ENCODE measurements around the gene PCK2. TPM values are rescaled to one million over a fixed set of nuclear protein-coding genes. Genes with fewer than 3 reads are reported as not detected.

PCK2 gene
- total RNA-seq, 1 donor from 2014 or later, result 64.2 TPM

DNA sequence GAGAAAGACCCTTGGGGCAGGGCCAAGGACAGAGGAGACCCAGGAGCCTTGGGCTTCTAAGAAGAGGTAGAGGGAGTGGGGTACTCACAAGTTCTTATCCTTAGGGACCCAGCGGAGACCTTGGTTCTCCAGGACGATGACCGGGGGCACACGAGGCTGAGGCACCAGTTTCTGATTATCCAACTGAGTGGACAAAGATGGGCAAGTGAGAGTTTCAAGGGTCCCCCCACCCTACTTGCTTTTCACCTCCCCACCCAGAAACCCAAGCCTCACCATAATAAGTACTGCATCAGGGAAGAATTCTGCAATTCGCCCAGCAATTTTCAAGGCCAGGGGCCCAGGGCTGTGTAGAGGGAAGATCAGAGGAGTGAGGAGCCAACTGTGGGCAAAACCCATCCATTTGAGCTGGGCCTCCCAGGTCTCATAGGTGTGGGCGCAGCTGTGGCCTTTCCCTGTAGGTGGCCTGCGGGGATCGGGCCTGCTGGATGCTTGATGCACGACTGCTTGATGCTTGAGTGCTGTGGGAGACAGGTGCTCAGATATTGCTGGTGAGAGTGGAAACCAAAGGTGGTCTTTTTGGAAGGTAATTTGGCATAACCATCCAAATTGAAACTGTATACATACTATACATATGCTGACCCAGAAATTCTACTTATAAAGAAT, 45.3 kb downstream of the PCK2 start:
- peak; percentile 71 for DNase-seq
- Mint-ChIP-seq H3K27me3 (no peaks in the 10 kb centered on the region), H3K27ac (peak overlapping the region; percentile 58), H3K9me3 (no peaks in the 10 kb centered on the region), H3K36me3 (ENCODE audit: low read depth) (peaks cover 66% of the 10 kb centered on the region), H3K4me3 (peak overlapping the region; percentile 94), H3K4me1 (peaks cover 60% of the 10 kb centered on the region)
- intact Hi-C loops (cut with micrococcal nuclease), result no loop called here

GRCh38 chr14:24141097-24141880, 47.2 kb downstream of the PCK2 start, which contains the start of gene EMC9:
EMC9 (minus strand) TSS chr14:24141591; CDS start chr14:24141304, 287 bp downstream.
- peak within 1 kb of the TSS; percentile 94 for H3K4me3 Mint-ChIP-seq
- H3K4me1 Mint-ChIP-seq, result peaks cover 69% of the 10 kb centered on the region
- intact Hi-C loops (cut with micrococcal nuclease), result loop anchor here (1.0 kb wide), 3 partner anchors 20 to 72 kb away; partner anchors contain the start of genes CHMP4A, DCAF11, IRF9 and NRL
- peaks cover 83% of the 10 kb centered on the region for H3K36me3 Mint-ChIP-seq (ENCODE audit: low read depth)
- no peaks in the 10 kb centered on the region for H3K9me3 Mint-ChIP-seq
- peak; percentile 100 for DNase-seq
- no peaks in the 10 kb centered on the region for H3K27me3 Mint-ChIP-seq
- H3K27ac Mint-ChIP-seq, result peak within 1 kb of the TSS; percentile 94

DNA sequence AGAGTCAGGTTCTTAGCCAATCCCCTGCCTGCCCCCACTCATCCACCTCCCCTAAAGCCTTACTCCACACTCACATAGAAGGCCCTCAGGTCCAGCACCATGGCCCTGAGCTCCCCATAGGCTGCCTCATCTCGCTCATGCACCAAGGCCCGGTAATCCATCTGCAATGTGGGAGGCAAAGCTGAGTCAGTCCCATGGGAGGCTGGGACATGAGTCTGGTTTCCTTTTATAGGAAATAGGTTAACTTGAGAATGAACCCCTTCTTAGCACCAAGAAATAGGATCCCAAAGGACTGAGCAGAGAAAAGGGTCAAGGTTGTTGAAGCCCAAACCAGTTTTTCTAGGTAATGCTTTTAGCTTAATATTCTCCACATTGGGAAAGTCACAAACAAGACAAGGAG, 49.4 kb downstream of the PCK2 start:
- intact Hi-C loops (cut with micrococcal nuclease), result no loop called here
- H3K4me1 Mint-ChIP-seq, result peaks cover 60% of the 10 kb centered on the region
- no peaks in the 10 kb centered on the region for H3K9me3 Mint-ChIP-seq
- H3K27ac Mint-ChIP-seq, result peak overlapping the region; percentile 61
- peak overlapping the region; percentile 94 for H3K4me3 Mint-ChIP-seq
- H3K36me3 Mint-ChIP-seq (ENCODE audit: low read depth), result peaks cover 69% of the 10 kb centered on the region
- H3K27me3 Mint-ChIP-seq, result no peaks in the 10 kb centered on the region
- no peak for DNase-seq

- H3K4me1 Mint-ChIP-seq, result peaks cover 59% of the 10 kb centered on the region
- no peaks in the 10 kb centered on the region for H3K9me3 Mint-ChIP-seq
- intact Hi-C loops (cut with micrococcal nuclease), result no loop called here
- no peaks in the 10 kb centered on the region for H3K27me3 Mint-ChIP-seq
- no peak for DNase-seq
- peaks cover 69% of the 10 kb centered on the region for H3K36me3 Mint-ChIP-seq (ENCODE audit: low read depth)
- peak overlapping the region; percentile 73 for H3K27ac Mint-ChIP-seq
- peak overlapping the region; percentile 97 for H3K4me3 Mint-ChIP-seq
Observed at GRCh38 chr14:24144451-24144850, 50.3 kb downstream of the PCK2 start.

GRCh38 chr14:24145219-24145618, 51.1 kb downstream of the PCK2 start:
- H3K27me3 Mint-ChIP-seq, result no peaks in the 10 kb centered on the region
- H3K9me3 Mint-ChIP-seq, result no peaks in the 10 kb centered on the region
- H3K4me1 Mint-ChIP-seq, result peaks cover 58% of the 10 kb centered on the region
- peak overlapping the region; percentile 99 for H3K27ac Mint-ChIP-seq
- intact Hi-C loops (cut with micrococcal nuclease), result no loop called here
- H3K4me3 Mint-ChIP-seq, result peak overlapping the region; percentile 97
- H3K36me3 Mint-ChIP-seq (ENCODE audit: low read depth), result peaks cover 68% of the 10 kb centered on the region
- DNase-seq, result no peak

- H3K36me3 Mint-ChIP-seq (ENCODE audit: low read depth), result peaks cover 68% of the 10 kb centered on the region
- intact Hi-C loops (cut with micrococcal nuclease), result loop anchor here (1.0 to 2.0 kb wide), 4 partner anchors 10 to 153 kb away; partner anchors contain the start of genes DHRS1, IPO4, NOP9 and PCK2
Observed at GRCh38 chr14:24145690-24146452, 51.8 kb downstream of the PCK2 start.

DNA sequence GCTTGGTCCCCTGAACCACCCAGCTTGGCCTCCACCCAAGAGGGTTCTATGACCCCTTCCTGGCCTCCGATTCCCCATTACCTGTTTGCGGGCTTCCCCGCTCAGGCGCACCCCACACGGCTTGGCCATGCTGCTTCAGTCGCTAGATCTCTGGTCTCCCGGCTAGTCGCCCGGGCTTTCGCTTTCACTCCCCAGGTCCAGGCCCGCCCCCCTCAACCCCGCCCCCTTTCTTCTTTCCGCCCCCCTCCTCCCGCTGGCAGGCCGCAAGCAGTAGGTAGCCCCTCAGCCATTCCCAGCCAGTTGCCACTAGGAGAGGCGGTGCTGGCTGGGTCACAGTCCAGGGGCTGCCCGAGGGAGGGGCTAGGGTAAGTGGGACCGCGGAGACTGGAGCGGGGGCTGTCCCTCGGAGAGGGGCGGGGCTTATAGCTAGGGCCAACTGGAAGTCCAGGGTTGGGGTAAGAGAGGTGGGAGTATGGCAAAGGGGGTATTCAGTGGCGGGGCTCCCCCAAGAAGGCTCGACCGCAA, 52.4 kb downstream of the PCK2 start, which contains the start of gene PSME2:
TSS of gene PSME2 (minus strand) at position 158 of the 525 bp plus-strand sequence. CDS start at position 129, 29 bp downstream.
- Mint-ChIP-seq H3K36me3 (ENCODE audit: low read depth) (peaks cover 70% of the 10 kb centered on the region), H3K9me3 (no peaks in the 10 kb centered on the region), H3K27me3 (no peaks in the 10 kb centered on the region), H3K4me3 (peak within 1 kb of the TSS; percentile 97), H3K4me1 (peaks cover 62% of the 10 kb centered on the region), H3K27ac (peak within 1 kb of the TSS; percentile 99)
- DNase-seq, result peak; percentile 97
- intact Hi-C loops (cut with micrococcal nuclease), result loop anchor here (1.0 to 2.0 kb wide), 4 partner anchors 10 to 152 kb away; partner anchors contain the start of genes DHRS1, IPO4, NOP9 and PCK2

More at GRCh38 chr14:24145690-24146452, 51.8 kb downstream of the PCK2 start:
- no peaks in the 10 kb centered on the region for H3K27me3 Mint-ChIP-seq
- H3K9me3 Mint-ChIP-seq, result no peaks in the 10 kb centered on the region
- H3K4me1 Mint-ChIP-seq, result peaks cover 62% of the 10 kb centered on the region
- peak overlapping the region; percentile 97 for H3K4me3 Mint-ChIP-seq
- peak; percentile 66 for DNase-seq
- H3K27ac Mint-ChIP-seq, result peak overlapping the region; percentile 99

DNA sequence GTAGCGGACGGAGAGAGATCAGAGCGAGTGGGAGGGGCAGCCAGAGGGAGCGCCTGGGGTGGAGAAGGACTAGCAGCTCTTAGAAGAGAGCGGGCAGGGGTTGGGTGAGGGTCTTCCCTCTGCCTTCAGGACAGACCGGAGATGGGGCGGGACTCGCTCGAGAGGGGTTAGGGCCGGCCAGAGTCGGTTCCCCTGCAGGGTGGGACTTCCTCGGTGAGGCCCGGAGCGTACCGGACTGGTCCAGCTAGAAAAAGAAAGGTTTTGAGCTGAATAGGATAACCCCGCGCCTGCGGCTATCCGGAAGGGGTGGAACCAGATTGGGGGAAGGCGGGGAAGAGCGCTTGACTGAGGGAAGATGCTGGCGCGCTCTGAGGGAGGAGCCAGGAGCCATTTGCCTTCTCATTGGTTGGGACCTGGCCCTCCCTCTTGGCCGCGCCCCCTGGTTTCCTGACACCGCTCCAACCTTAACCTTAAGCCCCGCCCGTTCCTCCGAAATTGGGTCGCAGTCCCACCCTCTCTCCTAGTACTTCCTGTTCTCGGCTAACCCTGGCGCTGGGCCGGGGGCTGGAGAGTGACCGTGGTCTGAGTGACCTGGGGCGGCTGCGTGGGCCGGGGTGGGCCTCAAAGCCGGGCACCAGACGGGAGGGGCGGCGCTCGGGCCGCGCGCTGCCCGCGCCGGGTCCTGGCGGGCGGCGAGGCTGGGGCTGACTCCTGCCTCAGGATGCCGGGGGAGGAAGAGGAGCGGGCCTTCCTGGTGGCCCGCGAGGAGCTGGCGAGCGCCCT, 53.1 kb downstream of the PCK2 start, which contains the start of gene RNF31:
TSS of gene RNF31 (plus strand) at position 521 of the 783 bp plus-strand sequence. CDS start at position 722, 201 bp downstream.
- Mint-ChIP-seq H3K27ac (peak within 1 kb of the TSS; percentile 99), H3K36me3 (ENCODE audit: low read depth) (peaks cover 68% of the 10 kb centered on the region), H3K4me3 (peak within 1 kb of the TSS; percentile 97), H3K9me3 (no peaks in the 10 kb centered on the region), H3K27me3 (no peaks in the 10 kb centered on the region), H3K4me1 (peaks cover 59% of the 10 kb centered on the region)
- intact Hi-C loops (cut with micrococcal nuclease), result loop anchor here (1.0 to 2.0 kb wide), 7 partner anchors 11 to 152 kb away; partner anchors contain the start of genes DCAF11, DHRS1, IPO4 and IRF9
- DNase-seq, result peak; percentile 99

DNA sequence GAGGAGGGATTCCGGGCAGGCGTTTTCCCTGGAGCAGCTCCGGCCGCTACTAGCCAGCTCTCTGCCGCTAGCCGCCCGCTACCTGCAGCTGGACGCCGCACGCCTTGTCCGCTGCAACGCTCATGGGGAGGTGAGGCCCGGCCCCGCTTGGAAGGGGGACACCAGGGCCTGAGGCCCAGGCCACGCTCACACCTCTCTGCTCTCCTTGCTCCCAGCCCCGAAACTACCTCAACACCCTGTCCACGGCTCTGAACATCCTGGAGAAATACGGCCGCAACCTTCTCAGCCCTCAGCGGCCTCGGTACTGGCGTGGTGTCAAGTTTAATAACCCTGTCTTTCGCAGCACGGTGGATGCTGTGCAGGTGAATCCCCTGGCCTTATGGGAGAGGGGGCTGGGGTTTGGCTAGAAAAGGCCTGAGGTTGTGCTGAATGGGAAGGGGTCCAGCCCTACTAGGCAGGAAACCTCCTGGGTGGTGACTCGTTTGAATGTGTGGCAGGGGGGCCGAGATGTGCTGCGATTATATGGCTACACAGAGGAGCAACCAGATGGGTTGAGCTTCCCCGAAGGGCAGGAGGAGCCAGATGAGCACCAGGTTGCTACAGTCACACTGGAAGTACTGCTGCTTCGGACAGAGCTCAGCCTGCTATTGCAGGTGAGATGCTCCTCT, 53.8 kb downstream of the PCK2 start:
- DNase-seq, result peak; percentile 72
- Mint-ChIP-seq H3K4me3 (peak overlapping the region; percentile 97), H3K27me3 (no peaks in the 10 kb centered on the region), H3K4me1 (peaks cover 56% of the 10 kb centered on the region), H3K36me3 (ENCODE audit: low read depth) (peaks cover 69% of the 10 kb centered on the region), H3K9me3 (no peaks in the 10 kb centered on the region), H3K27ac (peak overlapping the region; percentile 79)
- intact Hi-C loops (cut with micrococcal nuclease), result loop anchor here (1.0 to 2.0 kb wide), 6 partner anchors 13 to 151 kb away; partner anchors contain the start of genes DCAF11, DHRS1, IPO4 and IRF9

DNA sequence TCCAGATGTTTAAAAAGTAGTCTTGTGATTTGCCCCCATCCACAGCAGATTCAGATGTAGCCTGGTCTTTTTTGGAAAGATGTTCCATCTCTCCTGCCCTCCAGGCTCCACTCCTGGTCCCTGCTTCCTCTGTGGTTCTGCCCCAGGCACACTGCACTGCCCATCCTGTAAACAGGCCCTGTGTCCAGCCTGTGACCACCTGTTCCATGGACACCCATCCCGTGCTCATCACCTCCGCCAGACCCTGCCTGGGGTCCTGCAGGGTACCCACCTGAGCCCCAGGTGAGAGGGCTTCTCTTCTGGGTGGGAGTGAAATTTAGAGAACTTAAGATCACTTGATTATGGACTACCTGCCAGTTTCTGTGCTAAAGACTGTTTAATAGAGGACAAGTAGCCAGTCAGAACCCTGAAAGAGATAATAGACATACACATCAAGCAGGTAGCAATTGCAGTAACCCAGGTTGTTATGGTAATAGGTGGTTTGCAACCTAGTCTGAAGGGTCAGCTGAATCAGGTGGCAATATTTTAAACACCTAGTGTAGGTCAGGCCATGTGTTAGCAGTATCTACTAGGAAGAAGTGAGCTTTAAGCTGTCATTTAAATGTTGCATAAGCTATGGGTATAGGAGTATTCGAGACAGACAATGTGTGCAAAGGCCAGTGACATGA, 55.3 kb downstream of the PCK2 start:
- Mint-ChIP-seq H3K27me3 (no peaks in the 10 kb centered on the region), H3K27ac (peak overlapping the region; percentile 60), H3K9me3 (no peaks in the 10 kb centered on the region), H3K36me3 (ENCODE audit: low read depth) (peaks cover 59% of the 10 kb centered on the region), H3K4me1 (peaks cover 41% of the 10 kb centered on the region), H3K4me3 (peak overlapping the region; percentile 97)
- intact Hi-C loops (cut with micrococcal nuclease), result no loop called here
- no peak for DNase-seq

DNA sequence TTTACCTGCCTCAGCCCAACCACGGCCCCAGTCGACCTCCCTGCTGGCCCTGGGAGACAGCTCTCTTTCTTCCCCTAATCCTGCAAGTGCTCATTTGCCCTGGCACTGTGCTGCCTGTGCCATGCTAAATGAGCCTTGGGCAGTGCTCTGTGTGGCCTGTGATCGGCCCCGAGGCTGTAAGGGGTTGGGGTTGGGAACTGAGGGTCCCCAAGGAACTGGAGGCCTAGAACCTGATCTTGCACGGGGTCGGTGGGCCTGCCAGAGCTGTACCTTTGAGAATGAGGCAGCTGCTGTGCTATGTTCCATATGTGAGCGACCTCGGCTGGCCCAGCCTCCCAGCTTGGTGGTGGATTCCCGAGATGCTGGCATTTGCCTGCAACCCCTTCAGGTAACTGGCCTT, 56.0 kb downstream of the PCK2 start:
- no peak overlapping the region for H3K27ac Mint-ChIP-seq
- H3K4me3 Mint-ChIP-seq, result no peak overlapping the region
- peaks cover 38% of the 10 kb centered on the region for H3K4me1 Mint-ChIP-seq
- DNase-seq, result no peak
- no peaks in the 10 kb centered on the region for H3K9me3 Mint-ChIP-seq
- intact Hi-C loops (cut with micrococcal nuclease), result no loop called here
- no peaks in the 10 kb centered on the region for H3K27me3 Mint-ChIP-seq
- H3K36me3 Mint-ChIP-seq (ENCODE audit: low read depth), result peaks cover 59% of the 10 kb centered on the region

Measured in activated CD4-positive, alpha-beta T cell treated with anti-CD3 and anti-CD28 coated beads, Interleukin-2, amount 10 ng/mL, durations not matched to agents 24 days and 14 days (primary cell).